HAP-1 (cell line): ENCODE data around the gene KLF15.

Experiments
- DNase-seq, 2 experiments: peaks; one replicate each; pipeline ENCODE4 v3.0.0-alpha.2; 2016 to 2020; ENCODE audit warnings: low spot score in 2 of 2
- H3K27me3 ChIP-seq: fragments of 250-450 bp; sonication (Bioruptor Pico); 2 replicates; pipeline ENCODE4 v1.5.1; 2020; ENCODE audit warnings: low read depth, mild to moderate bottlenecking, moderate library complexity
- H3K36me3 ChIP-seq: fragments of 250-450 bp; sonication (Bioruptor Pico); replicated peaks from 2 replicates; pipeline ENCODE4 v1.5.1; 2020; ENCODE audit warnings: mild to moderate bottlenecking
- H3K4me1 ChIP-seq: fragments of 250-450 bp; sonication (Bioruptor Pico); 2 replicates; pipeline ENCODE4 v1.5.1; 2020; ENCODE audit warnings: mild to moderate bottlenecking
- H3K4me3 ChIP-seq: fragments of 250-450 bp; sonication (Bioruptor Pico); 2 replicates; pipeline ENCODE4 v1.5.1; 2020; ENCODE audit warnings: mild to moderate bottlenecking, moderate library complexity
- H3K9me3 ChIP-seq: fragments of 250-450 bp; sonication (Bioruptor Pico); 2 replicates; pipeline ENCODE4 v1.5.1; 2020; ENCODE audit warnings: mild to moderate bottlenecking, moderate library complexity
- in situ Hi-C: fragments of 300-500 bp; cut with MboI; formaldehyde crosslinking; loops from 3 replicates; pipeline ENCODE4 v1.14.3; 2020; ENCODE audit warnings: low sequenced_read_pairs, inconsistent platforms, mixed read lengths

The KLF15 gene

DNA sequence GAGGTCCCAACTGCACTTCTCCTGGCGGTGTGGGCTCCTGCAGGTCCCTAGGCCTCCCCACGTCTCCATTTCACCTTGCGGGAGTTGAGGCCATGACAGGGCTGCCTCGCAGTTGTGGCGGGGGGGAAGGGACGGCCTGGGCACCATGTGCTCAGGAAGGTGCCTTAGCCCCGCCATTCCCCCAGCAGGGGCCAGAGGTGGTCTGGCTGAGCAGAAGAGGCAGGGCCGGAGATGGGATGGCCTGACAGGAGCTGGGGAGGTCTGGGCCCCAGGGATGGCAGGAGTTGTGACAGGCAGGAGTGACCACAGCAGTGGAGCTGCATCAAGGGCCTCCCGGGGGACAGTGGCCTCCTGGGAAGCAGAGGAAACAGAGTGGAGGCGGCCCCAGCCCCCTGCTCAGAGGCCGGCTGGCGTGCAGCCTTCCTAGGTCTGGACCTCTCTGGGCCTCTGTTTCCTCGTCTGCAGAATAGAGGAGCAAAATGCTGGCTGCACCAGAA, 18.7 kb upstream of the KLF15 start:
- Histone ChIP-seq H3K4me1 (no peaks in the 10 kb centered on the region), H3K4me3 (no peak overlapping the region), H3K36me3 (no peaks in the 10 kb centered on the region), H3K9me3 (no peaks in the 10 kb centered on the region), H3K27me3 (no peaks in the 10 kb centered on the region)
- in situ Hi-C loops: no loop called here
- DNase-seq: no peak

DNA sequence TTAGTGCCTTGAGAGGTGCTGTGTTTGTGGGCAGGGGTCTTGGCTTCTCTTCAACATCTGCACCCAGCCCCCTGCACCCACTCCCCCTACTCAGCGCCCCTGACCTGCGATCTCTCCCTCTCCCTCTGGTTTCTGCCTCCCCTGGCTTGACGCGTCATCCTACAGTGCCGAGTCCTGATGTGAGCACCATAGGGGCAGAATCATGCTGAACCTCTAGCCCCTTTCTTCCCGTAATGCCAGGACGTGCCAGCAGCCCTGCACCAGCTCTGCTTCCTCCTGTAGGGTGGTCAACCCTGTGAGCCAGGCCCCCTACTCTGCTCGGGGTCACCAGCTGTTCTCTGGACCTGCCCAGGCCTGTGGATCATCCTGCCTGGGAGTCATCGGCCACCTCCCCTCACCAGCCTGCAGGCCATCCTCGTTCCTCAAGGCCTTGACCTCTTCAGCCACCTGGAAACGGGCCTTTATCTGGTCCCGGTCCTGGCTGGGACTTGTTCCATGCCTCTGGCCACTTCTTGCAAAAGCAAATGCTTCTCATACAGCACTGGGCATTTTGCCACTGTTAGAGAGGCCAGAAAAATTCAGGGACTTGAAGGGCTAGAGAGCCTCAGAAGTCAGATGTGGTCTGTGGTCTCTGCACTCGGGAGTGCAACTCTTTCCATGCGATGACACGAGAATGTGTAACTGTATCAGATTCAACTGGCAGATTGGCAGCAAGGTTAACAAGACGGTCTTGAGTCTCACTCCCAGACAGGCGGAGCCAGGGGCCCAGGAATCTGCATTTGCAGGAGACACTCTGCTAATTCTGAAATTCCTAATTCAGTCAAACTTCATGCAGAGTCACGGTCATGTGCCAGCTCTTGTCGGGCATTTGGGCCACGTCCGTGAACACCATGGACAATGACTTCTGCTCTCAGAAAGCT, 16.7 kb upstream of the KLF15 start:
- H3K36me3 ChIP-seq: no peaks in the 10 kb centered on the region
- no peak overlapping the region for H3K4me3 ChIP-seq
- no peaks in the 10 kb centered on the region for H3K27me3 ChIP-seq
- no peaks in the 10 kb centered on the region for H3K4me1 ChIP-seq
- no peak for DNase-seq
- in situ Hi-C loops: no loop called here
- H3K9me3 ChIP-seq: no peaks in the 10 kb centered on the region

DNA sequence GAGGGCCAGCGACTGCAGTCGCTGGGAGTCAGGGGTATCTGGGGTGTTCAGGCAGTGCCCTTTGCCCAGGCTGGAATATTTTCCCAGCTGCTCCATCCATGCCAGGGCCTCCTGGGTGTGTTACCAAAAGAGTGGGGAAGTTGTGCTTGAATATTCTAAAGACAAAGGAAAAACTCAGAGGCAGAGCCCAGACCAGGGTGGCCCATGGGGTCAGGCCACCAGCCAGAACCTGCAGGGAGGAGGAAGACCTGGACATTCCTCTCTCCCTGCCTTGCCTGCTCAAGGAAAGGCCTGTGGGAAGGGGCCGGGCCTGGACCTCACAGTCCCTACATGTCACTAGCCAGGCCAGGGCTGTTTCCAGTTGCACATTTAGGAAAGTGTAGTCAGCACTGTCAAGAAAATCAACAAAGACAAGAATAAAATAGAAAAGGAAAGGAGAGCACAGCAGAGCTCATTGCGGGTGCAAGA, 16.0 kb upstream of the KLF15 start:
- no peak overlapping the region for H3K4me3 ChIP-seq
- H3K9me3 ChIP-seq: no peaks in the 10 kb centered on the region
- no peaks in the 10 kb centered on the region for H3K27me3 ChIP-seq
- no peak for DNase-seq
- no peaks in the 10 kb centered on the region for H3K4me1 ChIP-seq
- H3K36me3 ChIP-seq: no peaks in the 10 kb centered on the region
- in situ Hi-C loops: no loop called here

DNA sequence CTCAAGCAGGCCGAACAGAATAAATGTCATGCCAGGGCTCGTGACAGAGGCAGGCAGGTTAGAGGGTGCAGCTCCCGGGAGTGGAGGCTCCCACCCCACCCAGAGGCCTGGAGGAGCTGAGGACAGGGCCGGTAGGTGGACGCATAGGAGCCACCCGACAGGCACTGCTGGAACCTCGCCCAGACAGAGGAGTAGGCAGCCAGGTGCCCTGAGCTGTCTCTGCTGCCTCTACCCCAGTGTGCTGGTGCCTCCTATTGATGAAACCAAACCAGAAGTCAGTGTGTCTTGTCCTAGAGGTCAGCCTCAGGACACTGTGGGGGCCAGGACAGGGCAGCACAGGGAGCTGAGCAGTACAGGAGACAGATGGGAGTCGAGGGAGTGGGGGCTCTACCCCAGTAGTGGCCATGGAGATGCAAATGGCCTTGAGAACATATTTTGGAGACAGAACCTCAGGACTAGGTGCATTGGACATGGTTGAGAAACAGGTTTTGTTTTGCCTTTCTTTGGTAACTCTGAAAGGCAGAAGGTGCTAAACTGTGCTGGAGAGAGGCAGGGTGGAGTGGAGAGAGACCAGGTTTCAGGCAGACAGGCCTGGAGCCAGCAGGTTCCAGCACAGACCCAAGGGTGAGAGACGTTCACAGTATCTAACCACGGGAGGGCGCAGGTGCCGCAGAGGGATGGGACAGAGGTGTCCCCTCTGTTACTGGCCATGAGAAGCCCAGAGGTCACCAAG, 15.4 kb upstream of the KLF15 start:
- Histone ChIP-seq H3K36me3 (no peaks in the 10 kb centered on the region), H3K4me1 (no peaks in the 10 kb centered on the region), H3K4me3 (no peak overlapping the region), H3K27me3 (no peaks in the 10 kb centered on the region), H3K9me3 (no peaks in the 10 kb centered on the region)
- no peak for DNase-seq
- in situ Hi-C loops: no loop called here

DNA sequence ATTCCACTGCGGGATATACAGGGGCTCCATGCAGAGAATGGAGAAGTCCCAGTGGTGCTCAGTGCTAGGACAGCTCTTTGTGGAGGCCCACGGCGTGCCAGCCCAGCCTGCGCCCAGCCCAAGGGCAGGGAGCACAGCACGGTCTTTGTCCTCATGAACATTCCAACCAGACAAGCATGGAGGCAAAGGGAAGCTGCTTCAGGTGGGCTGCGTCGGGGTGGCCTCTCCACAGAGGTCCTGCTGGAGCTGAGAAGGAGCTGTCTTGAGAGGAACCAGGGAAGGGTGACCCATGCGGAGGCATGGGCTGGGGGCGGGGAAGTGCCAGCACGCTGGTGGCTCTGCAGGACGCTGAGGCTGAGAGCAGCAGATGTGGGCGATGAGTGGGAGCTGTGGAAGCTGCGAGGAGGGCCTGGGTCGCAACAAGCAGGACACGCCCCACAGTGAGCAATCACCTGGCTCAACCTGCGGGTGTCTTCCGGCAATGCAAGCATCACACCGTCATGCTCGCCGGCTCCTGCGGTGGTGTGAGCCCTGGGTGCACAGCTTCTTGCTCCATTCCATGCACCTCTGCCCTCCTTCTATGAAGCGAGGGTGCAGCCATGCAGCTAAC, 14.0 kb upstream of the KLF15 start:
- H3K36me3 ChIP-seq: no peaks in the 10 kb centered on the region
- H3K4me3 ChIP-seq: no peak overlapping the region
- in situ Hi-C loops: no loop called here
- no peaks in the 10 kb centered on the region for H3K27me3 ChIP-seq
- no peak for DNase-seq
- no peaks in the 10 kb centered on the region for H3K4me1 ChIP-seq
- H3K9me3 ChIP-seq: no peaks in the 10 kb centered on the region

DNA sequence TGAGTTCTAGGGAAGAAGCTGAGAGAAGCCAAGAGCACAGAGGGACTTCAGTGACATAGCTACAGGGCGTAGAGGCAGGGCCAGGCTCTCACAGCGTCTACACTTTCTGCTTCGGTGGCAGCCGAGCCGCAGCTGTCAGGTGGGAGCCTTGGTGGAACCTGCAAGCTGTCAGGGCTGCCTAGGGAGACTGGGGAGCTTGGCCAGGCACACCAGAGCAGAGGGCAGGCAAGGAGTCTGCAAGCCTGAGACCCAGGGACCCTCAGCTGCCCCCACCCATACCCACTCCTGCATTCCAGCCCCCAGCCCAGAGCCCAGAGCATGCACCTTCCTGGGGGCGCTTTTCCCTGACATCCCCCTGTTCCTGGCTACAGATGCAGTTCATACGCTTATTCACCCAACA, 13.4 kb upstream of the KLF15 start:
- Histone ChIP-seq H3K9me3 (no peaks in the 10 kb centered on the region), H3K36me3 (no peaks in the 10 kb centered on the region), H3K4me1 (no peaks in the 10 kb centered on the region), H3K27me3 (no peaks in the 10 kb centered on the region), H3K4me3 (no peak overlapping the region)
- no peak for DNase-seq
- in situ Hi-C loops: no loop called here

DNA sequence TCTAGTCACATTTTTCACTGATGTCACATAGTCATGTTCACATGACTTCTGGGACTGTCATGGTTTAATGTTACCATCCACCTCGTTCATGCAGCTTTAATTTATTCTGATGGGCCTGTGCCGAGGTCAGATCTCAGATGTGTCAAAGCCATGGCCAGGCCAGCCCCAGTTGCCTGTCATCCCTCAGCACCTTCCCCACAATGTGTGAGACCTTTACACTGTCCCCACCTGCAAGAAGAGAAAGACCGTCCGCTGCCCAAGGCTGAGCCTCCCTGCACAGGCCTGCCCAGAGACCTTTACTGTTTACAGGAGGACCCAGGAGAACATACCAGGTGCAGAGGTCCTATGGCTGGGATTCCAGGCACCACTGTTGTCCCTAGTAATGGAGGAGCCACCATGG, 12.8 kb upstream of the KLF15 start:
- DNase-seq: no peak
- Histone ChIP-seq H3K36me3 (no peaks in the 10 kb centered on the region), H3K4me1 (no peaks in the 10 kb centered on the region), H3K4me3 (no peak overlapping the region), H3K9me3 (no peaks in the 10 kb centered on the region), H3K27me3 (no peaks in the 10 kb centered on the region)
- in situ Hi-C loops: no loop called here

DNA sequence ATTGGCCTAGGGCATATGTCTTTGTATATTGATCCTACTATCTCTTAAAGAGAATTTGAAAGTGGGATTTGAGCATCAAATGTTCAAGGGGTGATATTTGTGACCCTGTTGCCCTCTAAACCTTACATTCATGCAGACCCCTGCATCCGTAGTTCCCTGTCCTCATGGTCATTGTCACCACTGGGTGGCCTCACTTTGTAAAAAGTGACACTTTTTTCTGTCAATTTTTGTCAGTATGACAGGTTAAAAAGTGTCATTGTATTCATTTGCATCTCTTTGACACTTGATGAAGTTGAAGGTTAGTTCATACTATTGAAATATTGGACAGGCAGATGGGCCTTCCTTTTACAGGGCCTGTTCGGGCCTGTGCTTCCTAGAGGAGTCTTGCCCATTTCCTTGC, 12.3 kb upstream of the KLF15 start:
- in situ Hi-C loops: no loop called here
- no peaks in the 10 kb centered on the region for H3K27me3 ChIP-seq
- no peak for DNase-seq
- no peaks in the 10 kb centered on the region for H3K4me1 ChIP-seq
- H3K36me3 ChIP-seq: no peaks in the 10 kb centered on the region
- H3K4me3 ChIP-seq: no peak overlapping the region
- H3K9me3 ChIP-seq: no peaks in the 10 kb centered on the region

DNA sequence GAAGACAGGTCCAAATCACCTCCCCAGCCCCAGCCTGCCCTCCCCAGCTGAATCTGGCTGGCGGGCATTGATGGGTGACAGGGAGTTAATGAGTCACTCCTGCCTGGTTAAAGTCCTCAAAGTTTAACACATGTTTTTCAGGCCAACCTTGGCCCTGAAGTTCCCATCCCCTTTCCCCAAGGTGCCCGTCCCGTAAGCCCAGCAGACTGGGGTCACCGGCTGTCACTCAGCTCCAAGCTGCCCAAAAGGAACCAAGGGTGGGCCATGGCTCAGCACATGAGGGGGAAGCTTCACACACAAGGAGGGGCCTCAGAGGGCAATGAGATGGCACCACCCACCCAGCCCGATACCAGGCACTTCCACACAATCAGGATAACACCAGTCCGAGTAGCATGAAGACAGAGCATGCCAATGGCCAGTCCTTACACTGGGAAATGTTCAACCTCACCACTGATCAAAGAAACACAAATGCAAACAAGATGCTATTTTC, 10.2 kb upstream of the KLF15 start:
- Histone ChIP-seq H3K4me1 (no peaks in the 10 kb centered on the region), H3K36me3 (no peaks in the 10 kb centered on the region), H3K9me3 (no peaks in the 10 kb centered on the region), H3K27me3 (no peaks in the 10 kb centered on the region), H3K4me3 (no peak overlapping the region)
- DNase-seq: no peak
- in situ Hi-C loops: no loop called here

DNA sequence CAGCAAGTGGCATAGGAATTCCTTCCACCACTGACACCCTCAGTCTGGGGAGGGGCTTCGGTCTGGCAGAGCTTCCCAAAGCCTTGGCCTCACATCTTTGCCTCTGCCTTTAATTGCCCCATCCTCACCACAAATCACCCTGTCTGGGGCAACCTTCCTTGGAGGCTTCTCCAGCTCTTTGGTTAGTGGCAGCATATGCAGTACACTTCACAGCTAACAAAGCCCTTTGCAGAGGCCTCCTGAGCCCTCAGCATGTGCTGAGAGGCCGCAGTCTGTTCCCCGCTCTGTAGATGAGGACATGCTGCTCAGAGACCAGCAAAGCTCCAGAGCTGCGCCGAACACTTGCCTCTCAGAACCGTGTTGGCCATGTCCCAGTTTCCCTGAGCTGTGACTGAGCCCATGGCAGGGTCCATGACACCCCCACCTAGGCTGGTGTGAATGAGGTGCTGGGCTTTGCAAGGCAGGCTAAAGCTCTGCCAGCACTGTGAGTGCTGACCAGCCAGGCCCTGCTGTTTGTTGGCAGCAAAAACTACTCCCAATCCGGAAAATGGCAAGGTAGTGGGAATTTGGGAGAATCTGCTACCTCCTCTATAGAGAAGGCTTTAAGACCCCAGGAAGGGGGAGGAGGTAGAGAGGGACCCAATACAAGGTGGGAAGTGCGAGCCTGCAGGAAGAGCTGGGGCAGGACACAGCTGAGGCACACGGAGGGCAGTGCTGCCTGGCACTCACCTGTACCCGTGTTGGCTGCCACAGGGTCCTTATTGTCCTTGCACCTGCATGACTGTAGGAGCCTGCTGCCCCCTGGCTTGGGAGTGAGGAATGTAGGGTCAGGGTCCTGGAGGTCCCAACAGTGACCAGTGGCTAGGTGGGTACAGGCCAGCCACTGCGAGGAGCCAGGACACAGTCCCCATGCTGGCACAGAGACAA, 8.4 kb upstream of the KLF15 start:
- no peak for DNase-seq
- H3K9me3 ChIP-seq: no peaks in the 10 kb centered on the region
- in situ Hi-C loops: no loop called here
- H3K27me3 ChIP-seq: no peaks in the 10 kb centered on the region
- no peaks in the 10 kb centered on the region for H3K4me1 ChIP-seq
- H3K4me3 ChIP-seq: no peak overlapping the region
- H3K36me3 ChIP-seq: no peaks in the 10 kb centered on the region

DNA sequence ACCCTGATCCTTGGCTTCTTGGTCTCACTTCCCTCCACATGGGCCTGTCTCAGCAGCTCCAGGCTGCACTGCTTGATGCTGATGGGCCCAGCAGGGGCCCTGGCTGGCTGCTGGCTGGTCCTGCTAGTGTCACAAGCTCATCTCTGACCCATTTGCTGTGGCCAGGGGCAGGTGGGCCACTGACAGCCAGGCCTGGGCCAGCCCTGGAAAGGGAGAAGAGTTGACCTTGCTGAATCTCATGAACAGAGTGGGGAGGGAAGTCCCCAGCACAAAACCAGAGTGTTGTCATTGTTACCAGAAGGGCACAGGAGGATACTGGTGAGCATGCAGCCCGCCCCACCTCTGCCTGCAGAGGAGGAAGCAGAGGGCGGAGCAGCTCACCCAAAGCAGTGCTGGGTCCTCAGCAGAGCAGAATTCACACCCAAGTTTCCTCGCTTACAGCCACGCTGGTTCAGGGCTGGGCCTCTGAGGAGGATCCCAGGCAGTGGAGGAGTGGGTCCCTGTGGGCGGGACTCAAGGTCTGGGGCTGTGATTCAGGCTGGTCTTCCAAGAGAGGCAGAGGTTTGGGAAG, 7.6 kb upstream of the KLF15 start:
- Histone ChIP-seq H3K27me3 (no peaks in the 10 kb centered on the region), H3K4me3 (no peak overlapping the region), H3K4me1 (no peaks in the 10 kb centered on the region), H3K36me3 (no peaks in the 10 kb centered on the region), H3K9me3 (no peaks in the 10 kb centered on the region)
- DNase-seq: no peak
- in situ Hi-C loops: no loop called here

DNA sequence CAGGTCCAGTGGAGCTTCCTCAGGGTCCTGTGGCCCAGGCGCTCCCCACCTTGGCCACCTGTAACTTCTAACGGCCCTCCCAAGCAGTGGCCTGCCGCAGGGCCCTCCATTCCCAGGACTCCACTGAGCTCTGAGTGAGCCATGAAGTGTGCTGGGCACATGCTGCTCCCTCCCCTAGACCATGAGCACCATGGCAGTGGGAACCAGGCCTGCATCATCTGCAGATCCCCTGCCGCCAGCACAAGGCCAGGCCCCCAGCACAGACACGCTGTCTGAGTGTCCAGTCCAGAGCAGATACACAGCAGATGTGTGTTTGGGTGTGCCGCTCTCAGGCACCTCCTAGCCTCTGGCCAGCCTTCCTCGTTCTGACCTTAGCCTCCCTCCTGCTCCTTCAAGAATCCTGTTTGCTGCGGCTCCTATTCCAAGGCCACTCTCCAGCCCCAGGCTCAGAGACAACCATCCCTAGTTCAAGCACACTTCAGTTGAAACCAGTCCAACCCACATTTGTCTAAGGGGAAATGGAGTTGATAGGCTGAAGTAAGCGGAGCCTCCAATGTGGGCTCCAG, 7.0 kb upstream of the KLF15 start:
- no peak for DNase-seq
- Histone ChIP-seq H3K27me3 (no peaks in the 10 kb centered on the region), H3K36me3 (no peaks in the 10 kb centered on the region), H3K4me3 (no peak overlapping the region), H3K4me1 (no peaks in the 10 kb centered on the region), H3K9me3 (no peaks in the 10 kb centered on the region)
- in situ Hi-C loops: no loop called here
